GM12878 (cell line): ENCODE data around the gene PPP1R1C. TPM values are rescaled to one million over a fixed set of nuclear protein-coding genes. Genes with fewer than 3 reads are reported as not detected.

ENCODE experiments used
- CBFB ChIP-seq: IDR thresholded peaks from 2 replicates; pipeline ENCODE4 v1.6.1; 2016; ENCODE audit warnings: antibody characterized with exemption, low read depth
- CBX5 ChIP-seq: sonication (generic); IDR thresholded peaks from 2 replicates; pipeline ENCODE4 v1.6.1; 2016; ENCODE audit warnings: low read depth, moderate library complexity, mild to moderate bottlenecking, inconsistent platforms
- CHD2 ChIP-seq: IDR thresholded peaks from 2 replicates; pipeline ENCODE4 v1.6.1; 2011; ENCODE audit warnings: low read depth, low read length, improper control_type of control experiment, borderline replicate concordance
- EZH2 ChIP-seq: IDR thresholded peaks from 2 replicates; pipeline ENCODE4 v1.6.1; 2012; ENCODE audit warnings: low read depth, mild to moderate bottlenecking, control low read depth, inconsistent platforms, low read length, borderline replicate concordance; ENCODE audit not compliant: control insufficient read depth
- HDGF ChIP-seq: fragments of 450-650 bp; IDR thresholded peaks from 2 replicates; pipeline ENCODE4 v1.6.1; 2016; ENCODE audit warnings: antibody characterized with exemption
- IKZF2 ChIP-seq, 2 experiments: fragments of 450-650 bp; IDR thresholded peaks; 2 replicates each; pipeline ENCODE4 v1.6.1; 2017; ENCODE audit warnings: mild to moderate bottlenecking in 2 of 2, moderate library complexity in 2 of 2
- NR2C2 ChIP-seq: IDR thresholded peaks from 2 replicates; pipeline ENCODE4 v1.6.1; 2011; ENCODE audit warnings: borderline replicate concordance, low read depth; ENCODE audit not compliant: control insufficient read depth, insufficient read length
- NR2F1 ChIP-seq: fragments of 450-650 bp; conservative IDR thresholded peaks from 2 replicates; pipeline ENCODE4 v1.6.1; 2017; ENCODE audit warnings: mild to moderate bottlenecking
- RAD21 ChIP-seq: IDR thresholded peaks from 2 replicates; pipeline ENCODE4 v1.6.1; 2011; ENCODE audit warnings: mild to moderate bottlenecking, low read depth, low read length, moderate library complexity; ENCODE audit not compliant: insufficient read depth
- TCF7 ChIP-seq: IDR thresholded peaks from 2 replicates; pipeline ENCODE4 v1.6.1; 2014; ENCODE audit warnings: antibody characterized with exemption, borderline replicate concordance
- ZNF274 ChIP-seq: IDR thresholded peaks from one replicate; pipeline ENCODE4 v1.8.0; 2011; ENCODE audit not compliant: insufficient read length, insufficient read depth
- polyA plus RNA-seq, 11 experiments: library from polyadenylated mRNA; depleted of rRNA in 4 of 11; unstranded in 6 of 11; stranded (reverse) in 5 of 11; fragments of >200 nt; fragmentation: Nextera tagmentation in 4 of 11; fragmentation: Illumina TruSeq in 1 of 11; extraction: Ambion mirVana in 4 of 11; extraction: Trizol in 1 of 11; gene quantifications; 1 replicate in 1 of 11; 2 replicates in 10 of 11; pipeline versions ENCODE4 v1.2.1 to v1.2.3, GENCODE V29; 2011 to 2016; ENCODE audit warnings: inconsistent platforms in 2 of 11, missing spikeins in 2 of 11, low read depth in 1 of 11
- total RNA-seq, 4 experiments: library from RNA; depleted of rRNA in 3 of 4; stranded (reverse); fragments of >200 nt in 3 of 4; fragmentation: Illumina TruSeq in 1 of 4; extraction: Trizol in 1 of 4; gene quantifications; 2 replicates each; pipeline versions ENCODE4 v1.2.1 to v1.2.3, GENCODE V29; 2013 to 2021
- TF ChIP-seq, protein P1 (sequence below): fragments of 450-650 bp; IDR thresholded peaks from 2 replicates; pipeline ENCODE4 v1.6.1; 2017; ENCODE audit warnings: mild to moderate bottlenecking, moderate library complexity
- TF ChIP-seq, protein P2 (sequence below): fragments of 450-650 bp; IDR thresholded peaks from 2 replicates; pipeline ENCODE4 v1.6.1; 2017; ENCODE audit warnings: mild to moderate bottlenecking
- TF ChIP-seq, protein P3 (sequence below): fragments of 150-350 bp; IDR thresholded peaks from 2 replicates; pipeline ENCODE4 v1.6.1; 2016; ENCODE audit warnings: low read depth, low read length
- TF ChIP-seq, protein P4 (sequence below): fragments of 450-650 bp; IDR thresholded peaks from 2 replicates; pipeline ENCODE4 v1.6.1; 2017; ENCODE audit warnings: antibody characterized with exemption, mild to moderate bottlenecking, moderate library complexity
- TF ChIP-seq, protein P5 (sequence below): fragments of 450-650 bp; IDR thresholded peaks from 2 replicates; pipeline ENCODE4 v1.6.1; 2014; ENCODE audit warnings: mild to moderate bottlenecking

The PPP1R1C gene
- total and polyA plus RNA-seq, 10 of the 15 experiments (the other 5 are each of a cell fraction or from before 2014, with no cell fraction given) = 0.11 TPM; not detected in 9

DNA sequence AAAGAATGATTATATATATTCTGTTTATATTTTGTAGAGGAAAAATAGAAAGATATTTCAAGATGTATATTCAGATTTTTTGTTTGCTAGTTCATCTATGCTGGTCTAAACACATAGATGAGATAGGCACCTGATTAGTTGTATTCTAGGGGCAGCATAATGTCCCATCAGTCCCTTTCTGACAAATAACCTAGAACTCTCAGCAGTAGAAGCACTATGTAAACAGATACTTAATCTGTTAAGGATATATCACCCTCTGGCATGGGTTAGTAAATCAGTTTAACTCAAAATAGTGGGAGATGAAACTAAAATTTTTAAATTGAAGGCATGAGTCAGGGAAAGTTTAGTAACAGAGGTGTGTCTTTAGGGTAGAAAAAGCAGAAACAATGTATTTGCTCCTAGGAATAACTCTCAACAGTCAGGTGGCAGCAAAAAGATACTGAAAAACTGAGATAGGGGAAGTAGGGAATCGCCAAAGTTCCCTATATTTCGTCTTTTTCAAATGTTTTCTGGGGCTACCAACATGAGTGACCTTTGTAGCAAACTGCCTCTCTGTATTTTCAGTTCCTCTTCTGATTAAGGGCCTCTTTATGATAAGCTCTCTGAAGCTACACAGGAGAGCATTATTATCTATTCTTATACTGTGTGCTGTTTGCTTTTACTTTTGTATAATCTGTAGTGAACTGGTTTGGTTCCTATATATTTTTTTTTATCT is 5.7 kb downstream of the PPP1R1C start (continued):
- TF ChIP-seq, protein P1, sequence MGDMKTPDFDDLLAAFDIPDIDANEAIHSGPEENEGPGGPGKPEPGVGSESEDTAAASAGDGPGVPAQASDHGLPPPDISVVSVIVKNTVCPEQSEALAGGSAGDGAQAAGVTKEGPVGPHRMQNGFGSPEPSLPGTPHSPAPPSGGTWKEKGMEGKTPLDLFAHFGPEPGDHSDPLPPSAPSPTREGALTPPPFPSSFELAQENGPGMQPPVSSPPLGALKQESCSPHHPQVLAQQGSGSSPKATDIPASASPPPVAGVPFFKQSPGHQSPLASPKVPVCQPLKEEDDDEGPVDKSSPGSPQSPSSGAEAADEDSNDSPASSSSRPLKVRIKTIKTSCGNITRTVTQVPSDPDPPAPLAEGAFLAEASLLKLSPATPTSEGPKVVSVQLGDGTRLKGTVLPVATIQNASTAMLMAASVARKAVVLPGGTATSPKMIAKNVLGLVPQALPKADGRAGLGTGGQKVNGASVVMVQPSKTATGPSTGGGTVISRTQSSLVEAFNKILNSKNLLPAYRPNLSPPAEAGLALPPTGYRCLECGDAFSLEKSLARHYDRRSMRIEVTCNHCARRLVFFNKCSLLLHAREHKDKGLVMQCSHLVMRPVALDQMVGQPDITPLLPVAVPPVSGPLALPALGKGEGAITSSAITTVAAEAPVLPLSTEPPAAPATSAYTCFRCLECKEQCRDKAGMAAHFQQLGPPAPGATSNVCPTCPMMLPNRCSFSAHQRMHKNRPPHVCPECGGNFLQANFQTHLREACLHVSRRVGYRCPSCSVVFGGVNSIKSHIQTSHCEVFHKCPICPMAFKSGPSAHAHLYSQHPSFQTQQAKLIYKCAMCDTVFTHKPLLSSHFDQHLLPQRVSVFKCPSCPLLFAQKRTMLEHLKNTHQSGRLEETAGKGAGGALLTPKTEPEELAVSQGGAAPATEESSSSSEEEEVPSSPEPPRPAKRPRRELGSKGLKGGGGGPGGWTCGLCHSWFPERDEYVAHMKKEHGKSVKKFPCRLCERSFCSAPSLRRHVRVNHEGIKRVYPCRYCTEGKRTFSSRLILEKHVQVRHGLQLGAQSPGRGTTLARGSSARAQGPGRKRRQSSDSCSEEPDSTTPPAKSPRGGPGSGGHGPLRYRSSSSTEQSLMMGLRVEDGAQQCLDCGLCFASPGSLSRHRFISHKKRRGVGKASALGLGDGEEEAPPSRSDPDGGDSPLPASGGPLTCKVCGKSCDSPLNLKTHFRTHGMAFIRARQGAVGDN = no peak
- TF ChIP-seq IKZF2 (IDR thresholded peaks at IDR 0.05) = peak; percentile 94 to 96
- TF ChIP-seq TCF7 = no peak
- TF ChIP-seq CBX5 = no peak
- TF ChIP-seq EZH2 = no peak
- TF ChIP-seq, protein P2, sequence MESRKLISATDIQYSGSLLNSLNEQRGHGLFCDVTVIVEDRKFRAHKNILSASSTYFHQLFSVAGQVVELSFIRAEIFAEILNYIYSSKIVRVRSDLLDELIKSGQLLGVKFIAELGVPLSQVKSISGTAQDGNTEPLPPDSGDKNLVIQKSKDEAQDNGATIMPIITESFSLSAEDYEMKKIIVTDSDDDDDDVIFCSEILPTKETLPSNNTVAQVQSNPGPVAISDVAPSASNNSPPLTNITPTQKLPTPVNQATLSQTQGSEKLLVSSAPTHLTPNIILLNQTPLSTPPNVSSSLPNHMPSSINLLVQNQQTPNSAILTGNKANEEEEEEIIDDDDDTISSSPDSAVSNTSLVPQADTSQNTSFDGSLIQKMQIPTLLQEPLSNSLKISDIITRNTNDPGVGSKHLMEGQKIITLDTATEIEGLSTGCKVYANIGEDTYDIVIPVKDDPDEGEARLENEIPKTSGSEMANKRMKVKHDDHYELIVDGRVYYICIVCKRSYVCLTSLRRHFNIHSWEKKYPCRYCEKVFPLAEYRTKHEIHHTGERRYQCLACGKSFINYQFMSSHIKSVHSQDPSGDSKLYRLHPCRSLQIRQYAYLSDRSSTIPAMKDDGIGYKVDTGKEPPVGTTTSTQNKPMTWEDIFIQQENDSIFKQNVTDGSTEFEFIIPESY = no peak
- TF ChIP-seq NR2F1 = peak; percentile 92
- TF ChIP-seq, protein P3, sequence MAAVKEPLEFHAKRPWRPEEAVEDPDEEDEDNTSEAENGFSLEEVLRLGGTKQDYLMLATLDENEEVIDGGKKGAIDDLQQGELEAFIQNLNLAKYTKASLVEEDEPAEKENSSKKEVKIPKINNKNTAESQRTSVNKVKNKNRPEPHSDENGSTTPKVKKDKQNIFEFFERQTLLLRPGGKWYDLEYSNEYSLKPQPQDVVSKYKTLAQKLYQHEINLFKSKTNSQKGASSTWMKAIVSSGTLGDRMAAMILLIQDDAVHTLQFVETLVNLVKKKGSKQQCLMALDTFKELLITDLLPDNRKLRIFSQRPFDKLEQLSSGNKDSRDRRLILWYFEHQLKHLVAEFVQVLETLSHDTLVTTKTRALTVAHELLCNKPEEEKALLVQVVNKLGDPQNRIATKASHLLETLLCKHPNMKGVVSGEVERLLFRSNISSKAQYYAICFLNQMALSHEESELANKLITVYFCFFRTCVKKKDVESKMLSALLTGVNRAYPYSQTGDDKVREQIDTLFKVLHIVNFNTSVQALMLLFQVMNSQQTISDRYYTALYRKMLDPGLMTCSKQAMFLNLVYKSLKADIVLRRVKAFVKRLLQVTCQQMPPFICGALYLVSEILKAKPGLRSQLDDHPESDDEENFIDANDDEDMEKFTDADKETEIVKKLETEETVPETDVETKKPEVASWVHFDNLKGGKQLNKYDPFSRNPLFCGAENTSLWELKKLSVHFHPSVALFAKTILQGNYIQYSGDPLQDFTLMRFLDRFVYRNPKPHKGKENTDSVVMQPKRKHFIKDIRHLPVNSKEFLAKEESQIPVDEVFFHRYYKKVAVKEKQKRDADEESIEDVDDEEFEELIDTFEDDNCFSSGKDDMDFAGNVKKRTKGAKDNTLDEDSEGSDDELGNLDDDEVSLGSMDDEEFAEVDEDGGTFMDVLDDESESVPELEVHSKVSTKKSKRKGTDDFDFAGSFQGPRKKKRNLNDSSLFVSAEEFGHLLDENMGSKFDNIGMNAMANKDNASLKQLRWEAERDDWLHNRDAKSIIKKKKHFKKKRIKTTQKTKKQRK = no peak
- TF ChIP-seq, protein P4, sequence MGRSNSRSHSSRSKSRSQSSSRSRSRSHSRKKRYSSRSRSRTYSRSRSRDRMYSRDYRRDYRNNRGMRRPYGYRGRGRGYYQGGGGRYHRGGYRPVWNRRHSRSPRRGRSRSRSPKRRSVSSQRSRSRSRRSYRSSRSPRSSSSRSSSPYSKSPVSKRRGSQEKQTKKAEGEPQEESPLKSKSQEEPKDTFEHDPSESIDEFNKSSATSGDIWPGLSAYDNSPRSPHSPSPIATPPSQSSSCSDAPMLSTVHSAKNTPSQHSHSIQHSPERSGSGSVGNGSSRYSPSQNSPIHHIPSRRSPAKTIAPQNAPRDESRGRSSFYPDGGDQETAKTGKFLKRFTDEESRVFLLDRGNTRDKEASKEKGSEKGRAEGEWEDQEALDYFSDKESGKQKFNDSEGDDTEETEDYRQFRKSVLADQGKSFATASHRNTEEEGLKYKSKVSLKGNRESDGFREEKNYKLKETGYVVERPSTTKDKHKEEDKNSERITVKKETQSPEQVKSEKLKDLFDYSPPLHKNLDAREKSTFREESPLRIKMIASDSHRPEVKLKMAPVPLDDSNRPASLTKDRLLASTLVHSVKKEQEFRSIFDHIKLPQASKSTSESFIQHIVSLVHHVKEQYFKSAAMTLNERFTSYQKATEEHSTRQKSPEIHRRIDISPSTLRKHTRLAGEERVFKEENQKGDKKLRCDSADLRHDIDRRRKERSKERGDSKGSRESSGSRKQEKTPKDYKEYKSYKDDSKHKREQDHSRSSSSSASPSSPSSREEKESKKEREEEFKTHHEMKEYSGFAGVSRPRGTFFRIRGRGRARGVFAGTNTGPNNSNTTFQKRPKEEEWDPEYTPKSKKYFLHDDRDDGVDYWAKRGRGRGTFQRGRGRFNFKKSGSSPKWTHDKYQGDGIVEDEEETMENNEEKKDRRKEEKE = no peak
- TF ChIP-seq NR2C2 = no peak
- TF ChIP-seq, protein P5, sequence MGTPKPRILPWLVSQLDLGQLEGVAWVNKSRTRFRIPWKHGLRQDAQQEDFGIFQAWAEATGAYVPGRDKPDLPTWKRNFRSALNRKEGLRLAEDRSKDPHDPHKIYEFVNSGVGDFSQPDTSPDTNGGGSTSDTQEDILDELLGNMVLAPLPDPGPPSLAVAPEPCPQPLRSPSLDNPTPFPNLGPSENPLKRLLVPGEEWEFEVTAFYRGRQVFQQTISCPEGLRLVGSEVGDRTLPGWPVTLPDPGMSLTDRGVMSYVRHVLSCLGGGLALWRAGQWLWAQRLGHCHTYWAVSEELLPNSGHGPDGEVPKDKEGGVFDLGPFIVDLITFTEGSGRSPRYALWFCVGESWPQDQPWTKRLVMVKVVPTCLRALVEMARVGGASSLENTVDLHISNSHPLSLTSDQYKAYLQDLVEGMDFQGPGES = no peak
- TF ChIP-seq CBFB = no peak
- no peak for TF ChIP-seq RAD21
- peak; percentile 27; the same call in 1 of the 2 replicates for TF ChIP-seq CHD2
- no peak for TF ChIP-seq HDGF
- no peak for TF ChIP-seq ZNF274
